Mesenteric fat pad (tissue), 1 donor: ENCODE data around the gene SH3BP1. TPM values are rescaled to one million over a fixed set of nuclear protein-coding genes. Genes with fewer than 3 reads are reported as not detected.
"Not testable (repeated sequence)": the region's sequence is repeated elsewhere in the genome, so short reads cannot be mapped to it uniquely, and the experiment has no call there.

Source experiments
- DNase-seq: peaks from one replicate; pipeline ENCODE4 v3.0.0-alpha.2; 2020; ENCODE audit warnings: low spot score
- long read RNA-seq: library from polyadenylated mRNA; unstranded; transcript quantifications from one replicate; pipeline ENCODE4 v2.0.0, GENCODE V29; 2020
- total RNA-seq: library from RNA; stranded (reverse); fragmentation: NEBNext Ultra II Directional; extraction: Animal tissue kit (Norgen Biotek cat#: 25700); gene quantifications from one replicate; pipeline ENCODE4 v1.2.1, GENCODE V29; 2021
- donor health status: DM: yes; HTN: yes; CAD: no.

The SH3BP1 gene
- 15.0 TPM for total RNA-seq
- long read RNA-seq, partial matches to known transcripts = 2 of 7 reads
- long read RNA-seq, other reads (novel, unspliced or antisense) = 5 of 7 reads

DNA sequence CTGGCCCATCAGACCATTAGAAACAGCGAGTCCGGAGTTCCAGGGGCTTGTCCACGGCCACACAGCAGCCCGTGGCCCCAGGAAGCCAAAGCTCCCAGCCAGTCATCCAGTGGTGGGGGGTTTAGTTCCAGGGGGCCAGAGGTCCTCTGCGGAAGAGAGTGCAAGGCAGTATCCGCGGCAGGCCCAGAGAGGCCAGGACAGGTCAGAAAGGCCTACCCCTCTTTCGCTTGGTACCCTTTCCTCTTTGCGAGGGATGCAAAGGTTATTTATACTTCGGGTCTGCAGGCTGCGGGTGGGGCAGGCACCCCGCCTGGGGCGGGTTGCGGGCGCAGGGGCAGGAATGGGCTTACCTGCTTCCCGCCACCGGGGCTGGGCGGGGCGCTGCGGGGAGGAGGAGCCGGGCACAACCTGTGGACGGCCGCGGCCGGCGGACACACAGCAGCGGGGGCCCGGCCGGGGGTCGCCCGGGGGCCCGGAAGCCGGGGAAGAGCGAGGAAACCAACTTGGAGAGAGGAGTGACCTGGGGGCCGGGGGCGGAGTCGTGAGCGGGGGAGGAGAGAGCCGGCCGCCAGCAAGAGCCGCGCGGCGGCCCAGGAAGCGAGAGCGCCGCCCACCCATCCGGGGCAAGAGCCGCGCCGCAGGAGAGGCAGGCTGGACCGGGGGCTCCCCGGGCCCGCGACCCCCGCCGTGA is at the start of gene SH3BP1:
Gene SH3BP1 (plus strand): TSS at position 600 of the 691 bp plus-strand sequence. CDS start 119 bp downstream, outside the sequence.
- no peak for DNase-seq

DNA sequence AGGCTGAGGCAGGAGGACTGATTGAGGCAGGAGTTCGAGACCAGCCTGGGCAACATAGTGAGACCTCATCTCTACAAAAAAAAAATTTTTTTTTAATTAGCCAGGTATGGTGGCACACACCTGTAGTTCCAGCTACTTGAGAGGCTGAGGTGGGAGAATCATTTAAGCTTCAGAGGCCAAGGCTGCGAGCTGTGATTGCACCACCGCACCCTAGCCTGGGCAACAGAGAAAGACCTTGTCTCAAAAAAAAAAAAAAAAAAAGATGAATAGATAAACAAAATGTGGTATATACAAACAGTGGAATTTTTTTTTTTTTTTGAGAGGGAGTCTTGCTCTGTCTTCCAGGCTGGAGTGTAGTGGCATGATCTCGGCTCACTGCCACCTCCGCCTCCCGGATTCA is 48.4 kb upstream of the SH3BP1 start:
- not testable (repeated sequence) for DNase-seq

DNA sequence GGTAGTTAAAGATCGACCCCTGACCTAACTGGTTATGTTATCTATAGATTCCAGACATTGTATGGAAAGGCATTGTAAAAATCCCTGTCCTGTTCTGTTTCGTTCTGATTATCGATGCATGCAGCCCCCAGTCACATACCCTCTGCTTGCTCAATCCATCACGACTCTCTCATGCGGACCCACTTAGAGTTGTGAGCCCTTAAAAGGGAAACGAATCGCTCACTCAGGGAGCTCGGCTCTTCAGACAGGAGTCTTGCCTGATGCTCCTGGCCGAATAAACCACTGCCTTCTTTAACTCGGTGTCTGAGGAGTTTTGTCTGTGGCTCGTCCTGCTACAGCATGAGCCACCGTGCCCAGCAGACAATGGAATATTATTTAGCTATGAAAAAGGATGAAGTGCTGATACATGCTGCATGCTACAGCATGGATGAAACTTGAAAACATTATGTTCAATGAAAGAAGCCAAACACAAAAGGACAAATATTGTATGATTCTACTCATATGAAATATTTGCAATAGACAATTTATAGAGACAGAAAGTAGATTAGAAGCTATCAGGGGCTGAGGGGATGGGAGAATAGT is 47.6 kb upstream of the SH3BP1 start:
- no peak for DNase-seq

DNA sequence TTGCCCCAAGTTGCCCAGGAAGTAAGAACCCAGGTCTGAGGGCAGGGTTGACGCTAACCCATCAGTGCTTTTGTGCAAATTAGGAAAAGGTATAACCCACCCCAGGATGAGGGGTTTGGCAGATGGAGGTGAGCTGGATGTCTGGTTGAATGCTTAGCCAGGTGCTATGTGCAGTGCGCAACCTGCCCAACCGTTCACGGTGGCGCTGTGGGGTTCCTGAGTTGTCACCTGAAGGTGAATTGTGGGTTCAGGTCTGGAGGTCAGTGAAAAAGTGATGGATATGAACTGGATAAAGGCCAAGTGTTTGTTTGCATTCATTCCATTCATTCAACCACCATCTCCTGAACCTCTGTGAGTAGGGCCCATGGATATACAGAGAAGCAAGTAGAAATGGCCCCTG is 45.2 kb upstream of the SH3BP1 start:
- no peak for DNase-seq

DNA sequence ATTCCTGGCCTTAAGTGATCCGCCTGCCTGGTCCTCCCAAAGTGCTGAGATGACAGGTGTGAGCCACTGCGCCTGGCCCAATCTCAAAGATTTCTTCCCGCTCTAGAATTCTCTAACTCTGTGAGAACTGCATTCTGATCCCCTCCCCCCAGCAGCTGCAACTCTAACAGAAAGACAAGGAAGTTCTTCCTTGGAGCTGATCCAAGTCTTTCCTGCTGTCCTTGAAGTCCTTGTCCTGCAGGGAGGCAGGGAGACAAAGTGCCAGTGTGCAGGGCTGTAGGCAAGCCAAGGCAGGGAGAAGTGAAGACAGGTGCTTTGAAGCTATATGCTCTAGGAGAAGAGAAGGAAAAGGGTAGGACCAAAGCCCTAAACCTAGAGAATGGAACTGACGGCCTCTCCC is 40.3 kb upstream of the SH3BP1 start:
- DNase-seq = no peak

DNA sequence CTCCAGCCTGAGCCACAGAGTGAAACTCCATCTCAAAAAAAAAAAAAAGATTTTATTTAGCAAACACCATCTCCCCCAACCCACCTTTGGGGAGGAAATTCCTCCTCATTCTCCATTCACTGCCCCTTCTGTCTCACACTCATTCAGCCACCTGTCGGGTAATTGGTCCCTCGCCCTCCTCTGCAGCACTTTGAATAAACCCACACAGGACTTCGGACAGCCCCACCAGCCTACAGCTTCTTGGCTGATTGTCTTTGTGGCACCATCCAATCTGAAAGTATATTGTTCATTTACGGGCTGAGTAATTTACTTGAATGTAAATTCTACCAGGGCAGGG is 38.3 kb upstream of the SH3BP1 start:
- no peak for DNase-seq

- no peak for DNase-seq
Observed at GRCh38 chr22:37601540-37602442, 37.7 kb upstream of the SH3BP1 start.

DNA sequence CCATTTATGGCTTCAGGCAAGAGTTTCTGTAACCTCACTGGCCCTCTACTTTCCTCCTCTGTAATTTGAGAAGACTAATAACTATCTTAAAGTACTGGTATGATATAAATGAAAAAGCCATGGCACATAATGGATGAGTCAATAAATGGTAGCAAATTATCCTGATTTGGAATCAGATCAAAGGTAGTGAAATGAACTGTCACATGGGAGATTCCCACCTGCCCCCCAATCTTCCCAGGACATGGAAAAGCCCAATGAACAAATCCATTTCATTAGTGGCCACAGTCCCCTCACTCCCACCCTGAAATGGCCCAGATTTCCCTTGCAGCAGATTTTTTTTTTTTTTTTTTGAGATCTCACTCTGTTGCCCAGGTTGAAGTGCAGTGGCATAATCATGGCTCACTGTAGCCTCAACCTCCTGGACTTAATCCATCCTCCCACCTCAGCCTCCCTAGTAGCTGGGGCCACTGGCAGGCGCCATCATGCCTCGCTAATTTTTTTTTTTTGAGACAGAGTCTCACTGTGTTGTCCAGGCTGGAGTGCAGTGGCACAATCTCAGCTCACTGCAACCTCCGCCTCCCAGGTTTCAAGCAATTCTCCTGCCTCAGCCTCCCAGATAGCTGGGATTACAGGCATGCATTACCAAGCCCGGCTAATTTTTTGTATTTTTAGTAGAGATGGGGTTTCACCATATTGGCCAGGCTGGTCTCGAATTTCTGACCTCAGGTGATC is 36.8 kb upstream of the SH3BP1 start:
- DNase-seq = not testable (repeated sequence)

DNA sequence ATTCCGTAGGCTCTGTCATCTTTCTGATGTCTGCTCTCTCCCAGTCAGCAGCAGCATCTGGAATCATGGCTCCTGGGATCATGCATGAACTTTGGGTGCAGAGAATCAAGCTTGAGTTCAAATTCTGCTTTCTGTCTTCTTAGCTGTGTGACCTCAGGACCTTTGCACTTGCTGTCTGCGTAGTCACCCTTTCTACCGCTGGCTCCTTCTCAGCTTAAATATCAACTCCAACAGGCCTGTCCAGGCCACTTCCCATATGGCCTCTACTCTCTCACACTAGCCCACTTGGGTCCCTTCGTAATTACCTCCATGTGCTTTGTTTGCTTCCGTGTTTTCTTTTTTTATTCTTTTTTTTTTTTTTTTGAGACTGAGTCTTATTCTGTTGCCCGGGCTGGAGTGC is 35.4 kb upstream of the SH3BP1 start:
- no peak for DNase-seq

DNA sequence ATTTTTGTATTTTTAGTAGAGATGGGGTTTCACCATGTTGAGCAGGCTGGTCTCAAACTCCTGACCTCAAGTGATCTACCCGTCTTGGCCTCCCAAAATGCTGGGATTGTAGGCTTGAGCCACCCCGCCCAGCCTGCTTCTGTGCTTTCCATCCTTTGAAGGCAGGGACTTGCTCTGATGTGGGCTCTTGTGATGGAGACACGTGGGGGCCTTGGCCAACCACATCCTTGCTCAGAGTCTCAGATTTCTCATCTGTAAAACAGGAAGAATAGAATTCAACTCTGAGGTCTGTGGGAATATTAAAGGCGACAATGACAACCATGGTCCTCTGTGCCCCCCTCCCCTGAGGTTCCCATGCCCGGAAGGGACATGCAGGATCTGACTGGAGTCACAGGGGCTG is 34.6 kb upstream of the SH3BP1 start:
- no peak for DNase-seq

- DNase-seq = peak; percentile 95
Observed at GRCh38 chr22:37607010-37607934, 32.2 kb upstream of the SH3BP1 start.

- DNase-seq = no peak
Observed at GRCh38 chr22:37607935-37608476, 31.5 kb upstream of the SH3BP1 start.

GRCh38 chr22:37608477-37609239 is 30.8 kb upstream of the SH3BP1 start, which contains the start of gene GGA1:
GGA1 (plus strand) TSS chr22:37608834; CDS start chr22:37608861, 27 bp downstream.
- DNase-seq = peak; percentile 98

- DNase-seq = no peak
Observed at GRCh38 chr22:37609240-37610152, 30.0 kb upstream of the SH3BP1 start.

DNA sequence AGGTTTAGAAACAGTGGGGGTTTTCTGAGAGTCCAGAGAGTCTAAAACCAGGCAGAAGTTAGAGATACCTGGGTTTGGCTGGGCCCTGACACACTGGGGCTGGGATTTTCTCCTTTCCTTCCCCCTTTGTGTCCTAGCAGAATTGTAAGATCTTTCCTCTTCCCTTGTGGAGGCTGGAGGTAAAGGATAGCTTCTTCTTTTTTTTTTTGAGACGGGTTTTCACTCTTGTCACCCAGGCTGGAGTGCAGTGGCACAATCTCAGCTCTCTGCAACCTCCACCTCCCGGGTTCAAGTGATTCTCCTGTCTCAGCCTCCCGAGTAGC is 29.4 kb upstream of the SH3BP1 start:
- DNase-seq = not testable (repeated sequence)

DNA sequence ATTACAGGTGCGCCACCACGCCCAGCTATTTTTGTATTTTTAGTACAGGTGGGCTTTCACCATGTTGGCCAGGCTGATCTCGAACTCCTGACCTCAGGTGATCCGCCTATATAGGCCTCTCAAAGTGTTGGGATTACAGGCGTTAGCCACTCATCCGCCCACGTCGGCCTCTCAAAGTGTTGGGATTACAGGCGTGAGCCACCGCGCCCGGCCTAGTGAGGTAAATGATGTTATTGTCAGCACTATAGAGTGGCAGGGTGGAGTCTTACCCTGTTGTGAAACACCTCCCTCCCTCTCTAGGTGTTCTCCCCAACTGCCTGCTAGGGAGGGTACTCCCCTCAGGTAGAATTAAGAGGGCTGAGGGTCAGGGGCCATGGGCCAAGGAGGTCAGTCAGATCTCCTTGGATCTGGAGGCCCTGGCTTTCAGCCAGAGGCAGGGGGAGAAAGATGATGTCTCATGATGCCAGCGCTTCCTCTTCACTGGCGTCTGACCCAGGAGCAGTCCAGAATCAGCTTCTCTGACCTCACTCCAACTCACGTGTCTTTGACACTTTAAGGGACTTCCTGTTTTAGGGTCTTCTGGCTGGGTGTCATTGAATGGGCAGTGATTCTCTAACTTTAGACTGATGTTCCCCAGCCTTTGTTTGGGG is 28.9 kb upstream of the SH3BP1 start:
- DNase-seq = no peak

GRCh38 chr22:37611207-37611606 is 28.3 kb upstream of the SH3BP1 start:
- DNase-seq = no peak
